IMR-90 (cell line): ENCODE data around the gene NDUFB7. TPM values are rescaled to one million over a fixed set of nuclear protein-coding genes. Genes with fewer than 3 reads are reported as not detected.

ENCODE experiments used
- microRNA-seq, 2 experiments: library from miRNA; stranded (forward) in 1 of 2; unstranded in 1 of 2; fragments of 10-50 nt in 1 of 2; fragments of <30 nt in 1 of 2; gene quantifications in 1 of 2; microRNA quantifications in 1 of 2; one replicate each; pipeline versions ENCODE3 to v1.1.0; 2013 to 2020; ENCODE audit not compliant: insufficient read depth in 1 of 2, insufficient read length in 1 of 2, unreplicated experiment in 1 of 2
- polyA plus RNA-seq, 3 experiments: library from polyadenylated mRNA; depleted of rRNA; stranded (reverse); fragments of >200 nt; gene quantifications; 2 replicates each; pipeline ENCODE4 v1.2.3, GENCODE V29; 2012; ENCODE audit warnings: low replicate concordance in 1 of 3
- small RNA-seq, 5 experiments: library from RNA; depleted of rRNA; stranded (forward); fragments of <200 nt; gene quantifications; one replicate each; pipeline ENCODE3, GENCODE V24; 2012
- total RNA-seq: library from RNA; depleted of rRNA; stranded (reverse); fragments of >200 nt; gene quantifications from 2 replicates; pipeline ENCODE4 v1.2.3, GENCODE V29; 2012; rRNA removed

The NDUFB7 gene
- total and polyA plus RNA-seq, 2 of the 4 experiments (the other 2 are of a cell fraction) = 436 to 523 TPM

Small RNA genes lying within 50 kb of the gene (microRNA-seq; reads per million reads assigned to microRNA genes)
- gene MIR639 (ENCODE audit: unreplicated experiment) (not detected), gene RN7SL842P (ENCODE audit: insufficient read depth, insufficient read length) (not detected)

Small RNA genes lying within 50 kb of the gene (small RNA-seq; reads per million reads assigned to genes)
- gene RN7SL842P = 0 to 0.08 (median 0) reads per million in 5 experiments

Other genes with a start within 250 kb of the NDUFB7 start
- gene ADGRE5, start 190.6 kb downstream of the NDUFB7 start, total RNA-seq = 7.5 and 7.7 TPM in 2 replicates
- gene ADGRE5, start 190.6 kb downstream of the NDUFB7 start, polyA plus RNA-seq (2012; rRNA removed) = 14.6 and 15.0 TPM in 2 replicates
- gene DDX39A, start 152.7 kb downstream of the NDUFB7 start, total RNA-seq = 77.5 and 83.0 TPM in 2 replicates
- gene DDX39A, start 152.7 kb downstream of the NDUFB7 start, polyA plus RNA-seq (2012; rRNA removed) = 82.5 and 89.3 TPM in 2 replicates
- gene PKN1, start 138.8 kb downstream of the NDUFB7 start, total RNA-seq = 39.4 and 41.4 TPM in 2 replicates
- 39.1 and 44.1 TPM in 2 replicates for gene PKN1, start 138.8 kb downstream of the NDUFB7 start, polyA plus RNA-seq (2012; rRNA removed)
- 0.28 and 0.54 TPM in 2 replicates for gene PTGER1, start 96.7 kb downstream of the NDUFB7 start, total RNA-seq
- gene PTGER1, start 96.7 kb downstream of the NDUFB7 start, polyA plus RNA-seq (2012; rRNA removed) = 0.60 and 1.6 TPM in 2 replicates
- 74.2 and 77.5 TPM in 2 replicates for gene GIPC1, start 75.9 kb downstream of the NDUFB7 start, total RNA-seq
- 133 and 153 TPM in 2 replicates for gene GIPC1, start 75.9 kb downstream of the NDUFB7 start, polyA plus RNA-seq (2012; rRNA removed)
- 82.5 and 88.2 TPM in 2 replicates for gene DNAJB1, start 53.7 kb downstream of the NDUFB7 start, total RNA-seq
- 91.1 and 95.4 TPM in 2 replicates for gene DNAJB1, start 53.7 kb downstream of the NDUFB7 start, polyA plus RNA-seq (2012; rRNA removed)
- 35.8 and 46.2 TPM in 2 replicates for gene TECR, start 42.5 kb downstream of the NDUFB7 start, total RNA-seq
- gene TECR, start 42.5 kb downstream of the NDUFB7 start, polyA plus RNA-seq (2012; rRNA removed) = 81.2 and 102 TPM in 2 replicates
- gene CLEC17A, start 11.0 kb upstream of the NDUFB7 start, total RNA-seq = not detected in 2 replicates
- 0.05 TPM in 1 of 2 replicates, not detected in the other for gene CLEC17A, start 11.0 kb upstream of the NDUFB7 start, polyA plus RNA-seq (2012; rRNA removed)
- gene ADGRE3, start 102.8 kb upstream of the NDUFB7 start, total RNA-seq = not detected in 2 replicates
- gene ADGRE3, start 102.8 kb upstream of the NDUFB7 start, polyA plus RNA-seq (2012; rRNA removed) = not detected in 2 replicates
- 11.9 and 15.1 TPM in 2 replicates for gene ZNF333, start 118.0 kb upstream of the NDUFB7 start, total RNA-seq
- 8.2 and 9.8 TPM in 2 replicates for gene ZNF333, start 118.0 kb upstream of the NDUFB7 start, polyA plus RNA-seq (2012; rRNA removed)
- not detected in 2 replicates for gene ADGRE2, start 206.5 kb upstream of the NDUFB7 start, total RNA-seq
- gene ADGRE2, start 206.5 kb upstream of the NDUFB7 start, polyA plus RNA-seq (2012; rRNA removed) = not detected in 2 replicates